Spleen (tissue), 11 donors: ENCODE data around the gene EVPL. TPM values are rescaled to one million over a fixed set of nuclear protein-coding genes. Genes with fewer than 3 reads are reported as not detected.

ENCODE experiments used
- DNase-seq: peaks from one replicate; pipeline ENCODE4 v3.0.0-alpha.2; 2020
- H3K27ac ChIP-seq, 8 donors: fragments of 200-600 bp; sonication (generic) in 7 of 8; 1 replicate in 4 of 8; 2 replicates in 4 of 8; pipeline versions ENCODE4 v1.5.0 to v1.8.0; 2016 to 2021; ENCODE audit warnings: inconsistent platforms in 4 of 8, mild to moderate bottlenecking in 4 of 8, moderate library complexity in 1 of 8
- H3K27me3 ChIP-seq, 7 donors: fragments of 200-600 bp; sonication (generic) in 6 of 7; replicated peaks in 1 of 7; 1 replicate in 4 of 7; 2 replicates in 3 of 7; pipeline versions ENCODE4 v1.5.0 to v1.8.0; 2016 to 2021; ENCODE audit warnings: inconsistent platforms in 3 of 7, mild to moderate bottlenecking in 1 of 7
- H3K36me3 ChIP-seq, 6 donors: fragments of 200-600 bp; sonication (generic) in 5 of 6; 1 replicate in 4 of 6; 2 replicates in 2 of 6; pipeline versions ENCODE4 v1.5.0 to v1.8.0; 2016 to 2021; ENCODE audit warnings: inconsistent platforms in 2 of 6
- H3K4me1 ChIP-seq, 6 donors: fragments of 200-600 bp; sonication (generic) in 5 of 6; 1 replicate in 3 of 6; 2 replicates in 3 of 6; pipeline versions ENCODE4 v1.5.0 to v1.8.0; 2016 to 2021; ENCODE audit warnings: inconsistent platforms in 3 of 6
- H3K4me3 ChIP-seq, 8 donors: fragments of 200-600 bp; sonication (generic) in 7 of 8; 1 replicate in 4 of 8; 2 replicates in 4 of 8; pipeline versions ENCODE4 v1.5.0 to v1.8.0; 2016 to 2021; ENCODE audit warnings: inconsistent platforms in 4 of 8, mild to moderate bottlenecking in 4 of 8, moderate library complexity in 2 of 8
- H3K9me3 ChIP-seq, 8 donors: fragments of 200-600 bp; sonication (generic) in 7 of 8; 1 replicate in 4 of 8; 2 replicates in 4 of 8; pipeline versions ENCODE4 v1.5.0 to v1.8.0; 2016 to 2021; ENCODE audit warnings: inconsistent platforms in 4 of 8
- CTCF ChIP-seq, 11 experiments: fragments of 200-600 bp in 7 of 11; fragments of 450-650 bp in 4 of 11; sonication (generic) in 4 of 11; IDR thresholded peaks in 8 of 11; conservative IDR thresholded peaks in 3 of 11; 1 replicate in 7 of 11; 2 replicates in 4 of 11; pipeline versions ENCODE4 v1.4.0 to v1.8.0; 2016 to 2021; ENCODE audit warnings: antibody characterized with exemption in 11 of 11, inconsistent platforms in 4 of 11, mild to moderate bottlenecking in 1 of 11
- POLR2A ChIP-seq, 3 donors: fragments of 450-650 bp; IDR thresholded peaks; one replicate each; pipeline ENCODE4 v1.5.1; 2017; ENCODE audit warnings: antibody characterized with exemption in 3 of 3, mild to moderate bottlenecking in 1 of 3
- POLR2AphosphoS5 ChIP-seq, 3 donors: sonication (generic); formaldehyde crosslinking; IDR thresholded peaks; one replicate each; pipeline ENCODE4 v1.5.1; 2017; ENCODE audit warnings: antibody characterized with exemption in 3 of 3
- WGBS, 5 donors: extraction: QIAGEN DNeasy Blood & Tissue Kit in 3 of 5; methylation state at CpG; one replicate each; pipeline versions ENCODE4 v1.1.5 to v1.1.7; 2013 to 2018; 5-methylcytosine and 5-hydroxymethylcytosine counted together
- intact Hi-C: fragments of 100-400 bp; cut with DNase I; formaldehyde crosslinking; loops from one replicate; pipeline ENCODE4 v1.15.0; 2023; ENCODE audit warnings: low total_unique reads
- polyA plus RNA-seq, 3 donors: library from polyadenylated mRNA; stranded (reverse); fragments of 200-250 nt; gene quantifications; one replicate each; pipeline ENCODE4 v1.2.1, GENCODE V29; 2013
- total RNA-seq, 7 donors: library from RNA; depleted of rRNA in 3 of 7; stranded (reverse); fragments of >200 nt in 3 of 7; fragmentation: NEBNext Ultra II Directional in 4 of 7; extraction: Animal tissue kit (Norgen Biotek cat#: 25700) in 4 of 7; gene quantifications; one replicate each; pipeline versions ENCODE4 v1.1.0 to v1.2.1, GENCODE V29; 2016 to 2021
- donor health status: healthy with polysubstance abuse.
- donor health status: DM: no; HTN: no; CAD: no; lungs with moderate emphysema.
- donor health status: DM: no; HTN: no; CAD: no.
- donor health status: Bipolar disorder and iron deficiency.
- donor health status: healthy.
- donor health status: DM: no; HTN: no; CAD: no.
- donor health status: DM: yes; HTN: yes; CAD: no.

The EVPL gene
- total and polyA plus RNA-seq, 10 donors = 0.04 to 0.56 (median 0.06) TPM; not detected in 3

GRCh38 chr17:76008630-76009425 lies 18.3 kb downstream of the EVPL start:
- TF ChIP-seq CTCF (IDR thresholded peaks at IDR 0.05 in 8 of 11, conservative IDR thresholded peaks at IDR 0.05 in 3 of 11) = no peak
- no peak for TF ChIP-seq POLR2A (IDR thresholded peaks at IDR 0.05)
- TF ChIP-seq POLR2AphosphoS5 (IDR thresholded peaks at IDR 0.05) = no peak
- intact Hi-C loops = no loop called here

GRCh38 chr17:76008208-76008607 lies 18.9 kb downstream of the EVPL start:
- Histone ChIP-seq H3K27me3 (no peaks in the 10 kb centered on the region), H3K4me3 (no peak overlapping the region), H3K9me3 (no peaks in the 10 kb centered on the region), H3K4me1 (peaks cover 7 to 27% (median 19%) of the 10 kb centered on the region in 6 donors), H3K36me3 (peaks cover 0 to 18% (median 0%) of the 10 kb centered on the region in 6 donors), H3K27ac (no peak overlapping the region)
- TF ChIP-seq POLR2AphosphoS5 (IDR thresholded peaks at IDR 0.05) = no peak
- TF ChIP-seq CTCF (IDR thresholded peaks at IDR 0.05 in 8 of 11, conservative IDR thresholded peaks at IDR 0.05 in 3 of 11) = no peak
- no peak for TF ChIP-seq POLR2A (IDR thresholded peaks at IDR 0.05)
- DNase-seq = no peak
- 94 to 97% (median 95%) methylated on average over 36 of the region's 36 CpGs for WGBS, 5 donors
- intact Hi-C loops = no loop called here

More at GRCh38 chr17:76008630-76009425, 18.3 kb downstream of the EVPL start:
- DNase-seq = no peak
- no peaks in the 10 kb centered on the region for H3K27me3 ChIP-seq
- no peaks in the 10 kb centered on the region for H3K9me3 ChIP-seq
- peaks cover 7 to 22% (median 14%) of the 10 kb centered on the region in 6 donors for H3K4me1 ChIP-seq
- 92 to 97% (median 94%) methylated on average over 53 to 56 of the region's 56 CpGs for WGBS, 5 donors
- H3K36me3 ChIP-seq = peaks cover 0 to 12% (median 0%) of the 10 kb centered on the region in 6 donors
- H3K4me3 ChIP-seq = no peak overlapping the region
- H3K27ac ChIP-seq = no peak overlapping the region

GRCh38 chr17:76007850-76008165 lies 19.3 kb downstream of the EVPL start:
- H3K36me3 ChIP-seq = peaks cover 0 to 20% (median 0%) of the 10 kb centered on the region in 6 donors
- H3K27me3 ChIP-seq = no peaks in the 10 kb centered on the region
- H3K4me3 ChIP-seq = no peak overlapping the region
- no peak for DNase-seq
- intact Hi-C loops = no loop called here
- TF ChIP-seq CTCF (IDR thresholded peaks at IDR 0.05 in 8 of 11, conservative IDR thresholded peaks at IDR 0.05 in 3 of 11) (no peak), POLR2AphosphoS5 (IDR thresholded peaks at IDR 0.05) (no peak), POLR2A (IDR thresholded peaks at IDR 0.05) (no peak)
- peaks cover 7 to 31% (median 20%) of the 10 kb centered on the region in 6 donors for H3K4me1 ChIP-seq
- WGBS, 5 donors = 85 to 94% (median 90%) methylated on average over 5 to 16 of the region's 16 CpGs
- H3K9me3 ChIP-seq = no peaks in the 10 kb centered on the region
- no peak overlapping the region for H3K27ac ChIP-seq

- H3K27ac ChIP-seq = no peak overlapping the region
- intact Hi-C loops = no loop called here
- TF ChIP-seq POLR2AphosphoS5 (IDR thresholded peaks at IDR 0.05) (peak in 1 of 3 donors; percentile 18), POLR2A (IDR thresholded peaks at IDR 0.05) (no peak)
- no peaks in the 10 kb centered on the region for H3K27me3 ChIP-seq
- H3K36me3 ChIP-seq = peaks cover 0 to 24% (median 0%) of the 10 kb centered on the region in 6 donors
- H3K9me3 ChIP-seq = no peaks in the 10 kb centered on the region
- H3K4me1 ChIP-seq = peaks cover 7 to 35% (median 20%) of the 10 kb centered on the region in 6 donors
- WGBS, 5 donors = 92 to 95% (median 94%) methylated on average over 26 to 39 of the region's 39 CpGs
- H3K4me3 ChIP-seq = no peak overlapping the region
- no peak for DNase-seq
Observed at GRCh38 chr17:76007131-76007849, 19.8 kb downstream of the EVPL start.
